ENCODE results near the gene DTX3. TPM values are rescaled to one million over a fixed set of nuclear protein-coding genes. Genes with fewer than 3 reads are reported as not detected.
A peak's percentile ranks its signal among the peaks of the same experiment; 100 is the strongest.

The DTX3 gene
- total and polyA plus RNA-seq, 2 of the 13 experiments (the other 11 are each of a cell fraction or from before 2014, with no cell fraction given), result 9.0 to 27.2 TPM

DNA sequence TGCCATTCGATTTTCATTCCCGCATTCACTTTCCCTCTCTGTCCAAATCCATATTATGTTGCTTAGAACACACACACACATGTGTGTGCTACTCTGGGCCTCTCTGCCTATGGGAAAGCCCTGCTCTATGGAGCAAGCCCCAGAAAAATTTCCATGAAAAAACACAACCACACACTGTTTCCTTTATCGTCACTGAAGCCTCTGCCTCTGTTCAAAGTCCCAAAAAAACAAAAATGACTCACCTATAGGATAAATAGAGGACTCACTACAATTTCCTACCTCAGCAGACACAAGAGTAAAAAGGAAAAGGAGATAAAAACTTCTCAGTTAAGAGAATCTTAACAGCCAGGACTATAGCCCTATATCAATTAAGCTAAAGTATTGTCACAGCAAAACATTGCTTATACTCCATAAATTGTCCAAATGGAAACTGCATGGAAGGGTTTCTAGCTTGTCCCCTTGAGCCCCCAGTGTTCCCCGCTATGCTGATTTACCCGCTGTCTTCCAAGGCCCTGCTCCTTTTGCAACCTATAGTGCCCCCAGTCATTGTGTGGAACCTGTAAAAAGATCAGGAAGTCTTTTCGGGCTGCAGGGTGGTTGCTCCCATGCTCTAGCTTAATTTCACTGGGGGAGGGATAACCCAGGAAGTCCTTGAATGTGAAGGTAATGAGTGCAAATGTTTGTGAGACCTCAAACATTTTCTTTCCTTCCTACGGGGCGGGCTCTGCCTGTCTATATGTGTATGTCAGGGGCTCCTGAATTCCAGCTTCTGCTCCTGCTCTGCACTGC is 24.8 kb upstream of the DTX3 start (continued):
- TF ChIP-seq, protein P1, sequence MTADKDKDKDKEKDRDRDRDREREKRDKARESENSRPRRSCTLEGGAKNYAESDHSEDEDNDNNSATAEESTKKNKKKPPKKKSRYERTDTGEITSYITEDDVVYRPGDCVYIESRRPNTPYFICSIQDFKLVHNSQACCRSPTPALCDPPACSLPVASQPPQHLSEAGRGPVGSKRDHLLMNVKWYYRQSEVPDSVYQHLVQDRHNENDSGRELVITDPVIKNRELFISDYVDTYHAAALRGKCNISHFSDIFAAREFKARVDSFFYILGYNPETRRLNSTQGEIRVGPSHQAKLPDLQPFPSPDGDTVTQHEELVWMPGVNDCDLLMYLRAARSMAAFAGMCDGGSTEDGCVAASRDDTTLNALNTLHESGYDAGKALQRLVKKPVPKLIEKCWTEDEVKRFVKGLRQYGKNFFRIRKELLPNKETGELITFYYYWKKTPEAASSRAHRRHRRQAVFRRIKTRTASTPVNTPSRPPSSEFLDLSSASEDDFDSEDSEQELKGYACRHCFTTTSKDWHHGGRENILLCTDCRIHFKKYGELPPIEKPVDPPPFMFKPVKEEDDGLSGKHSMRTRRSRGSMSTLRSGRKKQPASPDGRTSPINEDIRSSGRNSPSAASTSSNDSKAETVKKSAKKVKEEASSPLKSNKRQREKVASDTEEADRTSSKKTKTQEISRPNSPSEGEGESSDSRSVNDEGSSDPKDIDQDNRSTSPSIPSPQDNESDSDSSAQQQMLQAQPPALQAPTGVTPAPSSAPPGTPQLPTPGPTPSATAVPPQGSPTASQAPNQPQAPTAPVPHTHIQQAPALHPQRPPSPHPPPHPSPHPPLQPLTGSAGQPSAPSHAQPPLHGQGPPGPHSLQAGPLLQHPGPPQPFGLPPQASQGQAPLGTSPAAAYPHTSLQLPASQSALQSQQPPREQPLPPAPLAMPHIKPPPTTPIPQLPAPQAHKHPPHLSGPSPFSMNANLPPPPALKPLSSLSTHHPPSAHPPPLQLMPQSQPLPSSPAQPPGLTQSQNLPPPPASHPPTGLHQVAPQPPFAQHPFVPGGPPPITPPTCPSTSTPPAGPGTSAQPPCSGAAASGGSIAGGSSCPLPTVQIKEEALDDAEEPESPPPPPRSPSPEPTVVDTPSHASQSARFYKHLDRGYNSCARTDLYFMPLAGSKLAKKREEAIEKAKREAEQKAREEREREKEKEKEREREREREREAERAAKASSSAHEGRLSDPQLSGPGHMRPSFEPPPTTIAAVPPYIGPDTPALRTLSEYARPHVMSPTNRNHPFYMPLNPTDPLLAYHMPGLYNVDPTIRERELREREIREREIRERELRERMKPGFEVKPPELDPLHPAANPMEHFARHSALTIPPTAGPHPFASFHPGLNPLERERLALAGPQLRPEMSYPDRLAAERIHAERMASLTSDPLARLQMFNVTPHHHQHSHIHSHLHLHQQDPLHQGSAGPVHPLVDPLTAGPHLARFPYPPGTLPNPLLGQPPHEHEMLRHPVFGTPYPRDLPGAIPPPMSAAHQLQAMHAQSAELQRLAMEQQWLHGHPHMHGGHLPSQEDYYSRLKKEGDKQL (CRISPR knock-in tag; IDR thresholded peaks at IDR 0.05; ENCODE audit: low read depth), result no peak
- TF ChIP-seq ISX (CRISPR knock-in tag; conservative IDR thresholded peaks at IDR 0.05), result no peak
- TF ChIP-seq, protein P2, sequence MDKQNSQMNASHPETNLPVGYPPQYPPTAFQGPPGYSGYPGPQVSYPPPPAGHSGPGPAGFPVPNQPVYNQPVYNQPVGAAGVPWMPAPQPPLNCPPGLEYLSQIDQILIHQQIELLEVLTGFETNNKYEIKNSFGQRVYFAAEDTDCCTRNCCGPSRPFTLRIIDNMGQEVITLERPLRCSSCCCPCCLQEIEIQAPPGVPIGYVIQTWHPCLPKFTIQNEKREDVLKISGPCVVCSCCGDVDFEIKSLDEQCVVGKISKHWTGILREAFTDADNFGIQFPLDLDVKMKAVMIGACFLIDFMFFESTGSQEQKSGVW (CRISPR knock-in tag; IDR thresholded peaks at IDR 0.05; ENCODE audit: borderline replicate concordance), result no peak
- TF ChIP-seq ZNF24 (IDR thresholded peaks at IDR 0.05), result no peak
- TF ChIP-seq JUNB (CRISPR knock-in tag; IDR thresholded peaks at IDR 0.05; ENCODE audit: borderline replicate concordance), result peak; percentile 92
- no peak for TF ChIP-seq CENPX (CRISPR knock-in tag; IDR thresholded peaks at IDR 0.05)
- TF ChIP-seq ZNF670 (CRISPR knock-in tag; IDR thresholded peaks at IDR 0.05; ENCODE audit: borderline replicate concordance), result 0 out of 2 replicates have a peak, but pooled peaks have one; percentile 41
- TF ChIP-seq MZF1 (CRISPR knock-in tag; IDR thresholded peaks at IDR 0.05; ENCODE audit: borderline replicate concordance), result no peak
- TF ChIP-seq ZNF589 (CRISPR knock-in tag; conservative IDR thresholded peaks at IDR 0.05), result no peak
- no peak for TF ChIP-seq ZBTB14 (CRISPR knock-in tag; IDR thresholded peaks at IDR 0.05)
- 0 out of 2 replicates have a peak, but pooled peaks have one; percentile 25 for TF ChIP-seq PRDM4 (CRISPR knock-in tag; IDR thresholded peaks at IDR 0.05; ENCODE audit: borderline replicate concordance)
- TF ChIP-seq, protein P3, sequence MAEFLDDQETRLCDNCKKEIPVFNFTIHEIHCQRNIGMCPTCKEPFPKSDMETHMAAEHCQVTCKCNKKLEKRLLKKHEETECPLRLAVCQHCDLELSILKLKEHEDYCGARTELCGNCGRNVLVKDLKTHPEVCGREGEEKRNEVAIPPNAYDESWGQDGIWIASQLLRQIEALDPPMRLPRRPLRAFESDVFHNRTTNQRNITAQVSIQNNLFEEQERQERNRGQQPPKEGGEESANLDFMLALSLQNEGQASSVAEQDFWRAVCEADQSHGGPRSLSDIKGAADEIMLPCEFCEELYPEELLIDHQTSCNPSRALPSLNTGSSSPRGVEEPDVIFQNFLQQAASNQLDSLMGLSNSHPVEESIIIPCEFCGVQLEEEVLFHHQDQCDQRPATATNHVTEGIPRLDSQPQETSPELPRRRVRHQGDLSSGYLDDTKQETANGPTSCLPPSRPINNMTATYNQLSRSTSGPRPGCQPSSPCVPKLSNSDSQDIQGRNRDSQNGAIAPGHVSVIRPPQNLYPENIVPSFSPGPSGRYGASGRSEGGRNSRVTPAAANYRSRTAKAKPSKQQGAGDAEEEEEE (CRISPR knock-in tag; IDR thresholded peaks at IDR 0.05; ENCODE audit: borderline replicate concordance), result no peak
- no peak for TF ChIP-seq ZNF747 (CRISPR knock-in tag; IDR thresholded peaks at IDR 0.05; ENCODE audit: borderline replicate concordance)
- no peak for TF ChIP-seq SSRP1 (CRISPR knock-in tag; IDR thresholded peaks at IDR 0.05)
- no peak for TF ChIP-seq ZNF777 (CRISPR knock-in tag; IDR thresholded peaks at IDR 0.05)
- no peak for TF ChIP-seq TBP (CRISPR knock-in tag; IDR thresholded peaks at IDR 0.05)

All from HepG2 (cell line).